HepG2 (cell line): ENCODE data around the gene TMEM237. TPM values are rescaled to one million over a fixed set of nuclear protein-coding genes. Genes with fewer than 3 reads are reported as not detected.

Experiments
- ARID3A ChIP-seq: IDR thresholded peaks from 2 replicates; pipeline ENCODE4 v1.6.1; 2012; ENCODE audit warnings: low read depth, low read length, improper control_type of control experiment
- DZIP1 ChIP-seq: sonication (generic); formaldehyde crosslinking; IDR thresholded peaks from 2 replicates; pipeline ENCODE4 v1.5.0; 2020; ENCODE audit warnings: mild to moderate bottlenecking, missing genetic modification reagents
- FOXA1 ChIP-seq, 2 experiments: fragments of 450-650 bp in 1 of 2; sonication (generic) in 1 of 2; formaldehyde crosslinking in 1 of 2; IDR thresholded peaks; 2 replicates each; pipeline versions ENCODE4 v1.4.0 to v1.6.1; 2016 to 2020; ENCODE audit warnings: missing genetic modification reagents in 1 of 2
- FOXA3 ChIP-seq: IDR thresholded peaks from 2 replicates; pipeline ENCODE4 v1.6.1; 2016; ENCODE audit warnings: missing genetic modification reagents, missing compliant biosample characterization
- FOXP4 ChIP-seq: sonication (generic); formaldehyde crosslinking; IDR thresholded peaks from 2 replicates; pipeline ENCODE4 v1.4.0; 2020; ENCODE audit warnings: missing genetic modification reagents
- KLF11 ChIP-seq: IDR thresholded peaks from 2 replicates; pipeline ENCODE4 v1.6.1; 2016; ENCODE audit warnings: missing compliant biosample characterization
- NFYB ChIP-seq: sonication (generic); formaldehyde crosslinking; IDR thresholded peaks from 2 replicates; pipeline ENCODE4 v1.4.0; 2020; ENCODE audit warnings: missing genetic modification reagents
- PPARG ChIP-seq: conservative IDR thresholded peaks from 2 replicates; pipeline ENCODE4 v1.6.1; 2016; ENCODE audit warnings: missing biosample characterization, missing genetic modification reagents
- SCMH1 ChIP-seq: sonication (generic); formaldehyde crosslinking; IDR thresholded peaks from 2 replicates; pipeline ENCODE4 v1.9.0; 2021; ENCODE audit warnings: missing genetic modification reagents, mild to moderate bottlenecking, borderline replicate concordance
- SMYD3 ChIP-seq: sonication (generic); formaldehyde crosslinking; IDR thresholded peaks from 2 replicates; pipeline ENCODE4 v1.8.1; 2023; ENCODE audit warnings: mild to moderate bottlenecking, missing genetic modification reagents
- ZEB1 ChIP-seq: IDR thresholded peaks from 2 replicates; pipeline ENCODE4 v1.6.1; 2012; ENCODE audit warnings: mild to moderate bottlenecking, low read depth, inconsistent platforms; ENCODE audit not compliant: insufficient replicate concordance
- ZNF607 ChIP-seq: sonication (generic); formaldehyde crosslinking; IDR thresholded peaks from 2 replicates; pipeline ENCODE4 v1.5.1; 2020; ENCODE audit warnings: missing genetic modification reagents, mild to moderate bottlenecking, borderline replicate concordance
- ZNF784 ChIP-seq: sonication (generic); formaldehyde crosslinking; IDR thresholded peaks from 2 replicates; pipeline ENCODE4 v1.5.1; 2020; ENCODE audit warnings: missing genetic modification reagents, mild to moderate bottlenecking, borderline replicate concordance
- ZNF816 ChIP-seq: sonication (generic); formaldehyde crosslinking; IDR thresholded peaks from 2 replicates; pipeline ENCODE4 v1.8.0; 2022; ENCODE audit warnings: missing genetic modification reagents, mild to moderate bottlenecking, borderline replicate concordance
- polyA plus RNA-seq, 8 experiments: library from polyadenylated mRNA; depleted of rRNA in 3 of 8; stranded (reverse) in 7 of 8; unstranded in 1 of 8; fragments of >200 nt; fragmentation: Illumina TruSeq in 4 of 8; extraction: Trizol in 4 of 8; gene quantifications; 2 replicates each; pipeline versions ENCODE4 v1.2.1 to v1.2.3, GENCODE V29; 2011 to 2016; ENCODE audit warnings: low read depth in 4 of 8, missing spikeins in 1 of 8, mixed read lengths in 1 of 8; ENCODE audit not compliant: insufficient read depth in 1 of 8
- total RNA-seq, 5 experiments: library from RNA; depleted of rRNA; stranded (reverse); fragments of >200 nt; fragmentation: Illumina TruSeq; extraction: Trizol; gene quantifications; 2 replicates each; pipeline ENCODE4 v1.2.3, GENCODE V29; 2016; ENCODE audit warnings: low read depth in 1 of 5
- TF ChIP-seq, protein P1 (sequence below): IDR thresholded peaks from 2 replicates; pipeline ENCODE4 v1.6.1; 2016; ENCODE audit warnings: missing compliant biosample characterization, missing genetic modification reagents, borderline replicate concordance
- TF ChIP-seq, protein P2 (sequence below): sonication (generic); formaldehyde crosslinking; IDR thresholded peaks from 2 replicates; pipeline ENCODE4 v1.8.0; 2022; ENCODE audit warnings: mild to moderate bottlenecking, missing genetic modification reagents

TMEM237 gene
- total and polyA plus RNA-seq, 2 of the 13 experiments (the other 11 are each of a cell fraction or from before 2014, with no cell fraction given), result 21.8 to 36.1 TPM

DNA sequence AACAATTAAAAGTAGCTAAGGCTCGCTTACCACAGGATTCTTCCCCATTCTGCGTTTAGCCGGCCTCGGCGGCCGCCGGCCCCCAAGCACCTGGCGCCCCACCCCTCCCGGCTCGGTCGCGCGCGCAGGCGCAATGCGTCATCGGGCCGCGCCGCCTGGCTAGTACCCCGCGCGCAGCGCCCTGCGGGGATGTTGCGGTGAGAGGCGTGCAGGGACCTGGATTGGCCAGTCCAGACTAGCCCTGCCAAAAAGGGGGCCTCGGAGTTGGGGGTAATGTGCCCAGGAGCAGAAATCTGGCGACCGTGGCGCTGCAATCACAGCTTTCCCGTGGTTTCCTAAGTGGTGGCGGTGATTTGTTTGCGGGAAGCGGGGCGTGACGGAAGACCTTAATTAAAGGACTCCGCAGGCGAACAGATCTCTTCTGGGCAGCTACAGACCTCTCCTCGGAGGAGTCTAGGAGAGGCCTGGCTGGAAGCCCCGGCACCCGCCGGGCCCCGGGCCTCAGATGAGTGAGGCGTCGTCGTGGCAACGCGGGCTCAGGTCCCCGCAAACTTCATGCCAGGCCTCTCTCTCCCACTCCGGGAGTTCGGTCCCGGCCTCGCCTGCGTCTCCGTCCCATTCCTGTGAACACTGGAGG lies 606 bp downstream of the TMEM237 start (continued):
- TF ChIP-seq ZNF784 (CRISPR knock-in tag) (peak; percentile 76), PPARG (CRISPR knock-in tag) (0 out of 2 replicates have a peak, but pooled peaks have one; percentile 24), KLF11 (CRISPR knock-in tag) (no peak), ZNF816 (CRISPR knock-in tag) (peak; percentile 95; the same call in 1 of the 2 replicates), DZIP1 (CRISPR knock-in tag) (peak; percentile 62; the same call in 1 of the 2 replicates), ZNF607 (peak; percentile 73), ARID3A (no peak), SMYD3 (CRISPR knock-in tag) (peak; percentile 70), FOXA1 (IDR thresholded peaks at IDR 0.05) (no peak), FOXA1 (CRISPR knock-in tag; IDR thresholded peaks at IDR 0.05) (no peak), FOXP4 (CRISPR knock-in tag) (peak; percentile 43), SCMH1 (CRISPR knock-in tag) (no peak), ZEB1 (peak; percentile 1), FOXA3 (peak; percentile 17; the same call in 1 of the 2 replicates), NFYB (0 out of 2 replicates have a peak, but pooled peaks have one; percentile 24)
- TF ChIP-seq, protein P1, sequence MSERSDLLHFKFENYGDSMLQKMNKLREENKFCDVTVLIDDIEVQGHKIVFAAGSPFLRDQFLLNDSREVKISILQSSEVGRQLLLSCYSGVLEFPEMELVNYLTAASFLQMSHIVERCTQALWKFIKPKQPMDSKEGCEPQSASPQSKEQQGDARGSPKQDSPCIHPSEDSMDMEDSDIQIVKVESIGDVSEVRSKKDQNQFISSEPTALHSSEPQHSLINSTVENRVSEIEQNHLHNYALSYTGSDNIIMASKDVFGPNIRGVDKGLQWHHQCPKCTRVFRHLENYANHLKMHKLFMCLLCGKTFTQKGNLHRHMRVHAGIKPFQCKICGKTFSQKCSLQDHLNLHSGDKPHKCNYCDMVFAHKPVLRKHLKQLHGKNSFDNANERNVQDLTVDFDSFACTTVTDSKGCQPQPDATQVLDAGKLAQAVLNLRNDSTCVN (CRISPR knock-in tag), result 0 out of 2 replicates have a peak, but pooled peaks have one; percentile 11
- TF ChIP-seq, protein P2, sequence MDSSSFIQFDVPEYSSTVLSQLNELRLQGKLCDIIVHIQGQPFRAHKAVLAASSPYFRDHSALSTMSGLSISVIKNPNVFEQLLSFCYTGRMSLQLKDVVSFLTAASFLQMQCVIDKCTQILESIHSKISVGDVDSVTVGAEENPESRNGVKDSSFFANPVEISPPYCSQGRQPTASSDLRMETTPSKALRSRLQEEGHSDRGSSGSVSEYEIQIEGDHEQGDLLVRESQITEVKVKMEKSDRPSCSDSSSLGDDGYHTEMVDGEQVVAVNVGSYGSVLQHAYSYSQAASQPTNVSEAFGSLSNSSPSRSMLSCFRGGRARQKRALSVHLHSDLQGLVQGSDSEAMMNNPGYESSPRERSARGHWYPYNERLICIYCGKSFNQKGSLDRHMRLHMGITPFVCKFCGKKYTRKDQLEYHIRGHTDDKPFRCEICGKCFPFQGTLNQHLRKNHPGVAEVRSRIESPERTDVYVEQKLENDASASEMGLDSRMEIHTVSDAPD (CRISPR knock-in tag), result 0 out of 2 replicates have a peak, but pooled peaks have one; percentile 24
